Uterus (tissue), 4 donors: ENCODE results near the gene CTNND2. TPM values are rescaled to one million over a fixed set of nuclear protein-coding genes. Genes with fewer than 3 reads are reported as not detected.

ENCODE experiments used
- DNase-seq, 2 donors: peaks; one replicate each; pipeline ENCODE4 v3.0.0-alpha.2; 2019 to 2020
- H3K27ac ChIP-seq, 2 donors: fragments of 200-600 bp; sonication (generic); 1 replicate in 1 of 2; 2 replicates in 1 of 2; pipeline ENCODE4 v1.5.1; 2016 to 2018
- H3K27me3 ChIP-seq, 2 donors: fragments of 200-600 bp; sonication (generic); one replicate each; pipeline ENCODE4 v1.5.1; 2018 to 2019; ENCODE audit warnings: control low read depth in 1 of 2
- H3K36me3 ChIP-seq, 2 donors: fragments of 200-600 bp; sonication (generic); one replicate each; pipeline ENCODE4 v1.5.1; 2019; ENCODE audit warnings: control low read depth in 1 of 2
- H3K4me1 ChIP-seq, 2 donors: fragments of 200-600 bp; sonication (generic); one replicate each; pipeline ENCODE4 v1.5.1; 2018 to 2019; ENCODE audit warnings: control low read depth in 1 of 2
- H3K4me3 ChIP-seq, 2 donors: fragments of 200-600 bp; sonication (generic); 1 replicate in 1 of 2; 2 replicates in 1 of 2; pipeline ENCODE4 v1.5.1; 2018 to 2019; ENCODE audit warnings: mild to moderate bottlenecking in 1 of 2
- H3K9me3 ChIP-seq, 2 donors: fragments of 200-600 bp; sonication (generic); one replicate each; pipeline ENCODE4 v1.5.1; 2019; ENCODE audit warnings: control low read depth in 1 of 2
- POLR2A ChIP-seq, 2 donors: fragments of 450-650 bp; IDR thresholded peaks; one replicate each; pipeline ENCODE4 v1.6.1; 2016; ENCODE audit warnings: antibody characterized with exemption in 2 of 2, mild to moderate bottlenecking in 1 of 2, moderate library complexity in 1 of 2
- intact Hi-C: fragments of 100-400 bp; cut with DNase I; formaldehyde crosslinking; loops from one replicate; pipeline ENCODE4 v1.15.1; 2023; ENCODE audit warnings: low total_unique reads
- total RNA-seq, 4 donors: library from RNA; depleted of rRNA in 3 of 4; stranded (reverse); fragments of >200 nt in 3 of 4; gene quantifications; one replicate each; pipeline versions ENCODE4 v1.1.0 to v1.2.4, GENCODE V29; 2014 to 2023
- TF ChIP-seq, protein P1 (sequence below), 4 experiments: fragments of 200-600 bp in 2 of 4; fragments of 450-650 bp in 2 of 4; sonication (generic) in 2 of 4; IDR thresholded peaks; one replicate each; pipeline ENCODE4 v1.5.1; 2016 to 2019; ENCODE audit warnings: antibody characterized with exemption in 4 of 4, mild to moderate bottlenecking in 2 of 4, moderate library complexity in 1 of 4
- donor health status: DM: yes; HTN: yes; CAD: no.

The CTNND2 gene
- total RNA-seq, 4 donors from 2014 or later, result 0.49 to 1.2 TPM; not detected in 2

DNA sequence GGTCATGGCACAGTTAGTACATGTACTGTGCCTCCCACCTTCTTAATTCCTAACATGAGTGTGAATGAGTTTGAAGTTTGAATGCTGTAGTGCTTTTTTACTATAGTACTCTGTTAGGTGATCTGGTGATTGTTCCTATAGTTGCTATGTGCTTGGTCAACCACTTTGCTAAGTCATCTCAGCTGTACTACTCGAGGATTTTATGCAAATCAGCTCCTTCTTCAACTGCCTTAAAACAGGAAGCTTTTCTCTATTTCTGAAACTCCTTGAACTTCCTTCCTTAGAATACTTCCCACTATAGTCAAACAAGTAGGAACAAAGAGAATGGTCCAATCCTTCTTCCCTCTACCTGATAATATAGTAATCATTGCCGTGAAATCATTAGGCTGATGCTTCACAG is 219.6 kb downstream of the CTNND2 start:
- DNase-seq, result no peak
- Histone ChIP-seq H3K9me3 (no peaks in the 10 kb centered on the region), H3K4me1 (no peaks in the 10 kb centered on the region), H3K27ac (no peak overlapping the region), H3K36me3 (no peaks in the 10 kb centered on the region), H3K4me3 (no peak overlapping the region), H3K27me3 (no peaks in the 10 kb centered on the region)
- intact Hi-C loops, result no loop called here
- no peak for TF ChIP-seq POLR2A (IDR thresholded peaks at IDR 0.05)
- TF ChIP-seq, protein P1, sequence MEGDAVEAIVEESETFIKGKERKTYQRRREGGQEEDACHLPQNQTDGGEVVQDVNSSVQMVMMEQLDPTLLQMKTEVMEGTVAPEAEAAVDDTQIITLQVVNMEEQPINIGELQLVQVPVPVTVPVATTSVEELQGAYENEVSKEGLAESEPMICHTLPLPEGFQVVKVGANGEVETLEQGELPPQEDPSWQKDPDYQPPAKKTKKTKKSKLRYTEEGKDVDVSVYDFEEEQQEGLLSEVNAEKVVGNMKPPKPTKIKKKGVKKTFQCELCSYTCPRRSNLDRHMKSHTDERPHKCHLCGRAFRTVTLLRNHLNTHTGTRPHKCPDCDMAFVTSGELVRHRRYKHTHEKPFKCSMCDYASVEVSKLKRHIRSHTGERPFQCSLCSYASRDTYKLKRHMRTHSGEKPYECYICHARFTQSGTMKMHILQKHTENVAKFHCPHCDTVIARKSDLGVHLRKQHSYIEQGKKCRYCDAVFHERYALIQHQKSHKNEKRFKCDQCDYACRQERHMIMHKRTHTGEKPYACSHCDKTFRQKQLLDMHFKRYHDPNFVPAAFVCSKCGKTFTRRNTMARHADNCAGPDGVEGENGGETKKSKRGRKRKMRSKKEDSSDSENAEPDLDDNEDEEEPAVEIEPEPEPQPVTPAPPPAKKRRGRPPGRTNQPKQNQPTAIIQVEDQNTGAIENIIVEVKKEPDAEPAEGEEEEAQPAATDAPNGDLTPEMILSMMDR (IDR thresholded peaks at IDR 0.05), result no peak

DNA sequence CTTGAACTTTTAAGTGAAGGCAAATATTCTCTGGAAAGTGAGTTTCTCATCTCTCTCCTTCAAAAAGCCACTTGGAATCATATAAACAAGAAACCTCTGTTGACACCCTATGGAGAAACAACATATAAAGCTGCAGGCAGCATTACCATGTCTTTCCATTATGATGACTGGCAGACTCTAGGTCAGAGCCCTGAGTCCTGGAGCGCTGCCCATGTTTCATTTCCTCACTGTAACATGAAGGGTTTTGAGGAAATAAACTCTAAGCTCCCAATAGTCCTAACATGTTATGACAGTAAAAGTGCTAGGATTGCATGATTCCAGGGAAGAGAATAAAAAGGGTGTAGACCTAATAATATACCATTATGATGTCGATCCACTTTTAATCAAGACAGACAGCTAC is 220.6 kb downstream of the CTNND2 start:
- no peak for DNase-seq

DNA sequence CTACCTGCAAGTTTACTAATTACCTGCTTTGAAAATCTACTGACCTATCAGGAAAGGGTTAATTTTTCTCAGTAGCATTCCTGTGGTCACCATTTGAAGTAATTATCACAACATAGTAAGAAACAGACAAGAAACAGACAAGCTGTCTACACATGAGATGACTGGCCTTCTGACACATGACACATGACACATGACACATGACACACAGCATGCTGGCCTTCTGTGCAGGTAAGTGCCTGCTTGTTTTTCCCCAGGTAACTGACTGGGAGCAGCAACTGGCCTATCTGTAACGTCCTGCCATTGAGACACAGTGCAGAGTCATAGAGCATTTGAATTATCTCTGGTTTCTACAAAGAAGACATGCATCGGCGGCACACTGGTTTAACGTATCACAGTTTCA is 222.4 kb downstream of the CTNND2 start:
- DNase-seq, result no peak
- Histone ChIP-seq H3K4me3 (no peak overlapping the region), H3K27me3 (no peaks in the 10 kb centered on the region), H3K36me3 (no peaks in the 10 kb centered on the region), H3K9me3 (no peaks in the 10 kb centered on the region), H3K27ac (no peak overlapping the region), H3K4me1 (no peaks in the 10 kb centered on the region)
- no peak for TF ChIP-seq POLR2A (IDR thresholded peaks at IDR 0.05)
- TF ChIP-seq, protein P1 (IDR thresholded peaks at IDR 0.05), result no peak
- intact Hi-C loops, result no loop called here

More for the DNA sequence above, 220.6 kb downstream of the CTNND2 start:
- Histone ChIP-seq H3K4me1 (no peaks in the 10 kb centered on the region), H3K9me3 (no peaks in the 10 kb centered on the region), H3K27me3 (no peaks in the 10 kb centered on the region), H3K27ac (no peak overlapping the region), H3K4me3 (no peak overlapping the region), H3K36me3 (no peaks in the 10 kb centered on the region)
- intact Hi-C loops, result no loop called here
- TF ChIP-seq POLR2A (IDR thresholded peaks at IDR 0.05), result no peak
- TF ChIP-seq, protein P1 (IDR thresholded peaks at IDR 0.05), result no peak

DNA sequence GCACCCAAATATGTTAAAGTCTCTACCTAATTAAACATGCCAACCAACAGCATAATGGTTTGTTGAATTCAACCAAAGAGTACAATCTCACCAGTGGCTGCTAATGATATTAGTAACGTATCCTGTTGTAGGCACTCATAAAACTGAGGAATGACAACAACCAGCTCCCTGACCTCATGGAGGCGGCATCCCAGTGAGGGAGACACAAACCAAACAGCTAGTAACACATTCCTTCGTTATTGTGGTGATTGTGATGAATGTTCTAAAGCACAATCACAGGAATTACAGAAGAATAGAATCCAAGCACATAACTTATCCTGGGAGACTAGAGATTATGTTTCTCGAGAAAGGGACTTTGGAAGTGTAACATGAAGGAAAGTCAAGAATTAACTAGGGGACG is 224.6 kb downstream of the CTNND2 start:
- TF ChIP-seq, protein P1 (IDR thresholded peaks at IDR 0.05), result no peak
- TF ChIP-seq POLR2A (IDR thresholded peaks at IDR 0.05), result no peak
- intact Hi-C loops, result no loop called here

DNA sequence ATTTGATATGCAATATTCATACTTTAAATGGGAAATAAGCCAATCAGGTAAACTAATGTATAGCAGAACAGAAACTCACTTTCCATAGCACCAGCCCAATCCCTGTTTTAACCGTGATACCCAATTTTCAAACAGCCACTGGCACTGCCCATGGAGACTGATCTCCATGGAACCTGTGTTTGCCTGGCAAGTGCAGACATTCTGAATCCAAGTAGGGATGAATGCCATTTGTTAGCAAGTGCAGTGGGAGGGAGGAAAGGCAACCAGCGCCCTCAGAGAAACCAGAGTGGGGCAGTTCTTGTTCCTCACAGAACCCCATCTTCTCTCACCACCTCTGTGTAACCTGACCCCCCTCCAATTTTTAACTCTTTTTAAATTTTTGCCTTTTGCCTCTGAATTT is 229.1 kb downstream of the CTNND2 start:
- no peaks in the 10 kb centered on the region for H3K4me1 ChIP-seq
- no peaks in the 10 kb centered on the region for H3K9me3 ChIP-seq
- DNase-seq, result no peak
- intact Hi-C loops, result no loop called here
- no peak overlapping the region for H3K27ac ChIP-seq
- H3K36me3 ChIP-seq, result no peaks in the 10 kb centered on the region
- no peak overlapping the region for H3K4me3 ChIP-seq
- H3K27me3 ChIP-seq, result no peaks in the 10 kb centered on the region
- no peak for TF ChIP-seq POLR2A (IDR thresholded peaks at IDR 0.05)
- TF ChIP-seq, protein P1 (IDR thresholded peaks at IDR 0.05), result no peak

More for the DNA sequence above, 224.6 kb downstream of the CTNND2 start:
- no peak overlapping the region for H3K4me3 ChIP-seq
- H3K36me3 ChIP-seq, result no peaks in the 10 kb centered on the region
- no peak overlapping the region for H3K27ac ChIP-seq
- H3K4me1 ChIP-seq, result no peaks in the 10 kb centered on the region
- no peak for DNase-seq
- H3K9me3 ChIP-seq, result no peaks in the 10 kb centered on the region
- no peaks in the 10 kb centered on the region for H3K27me3 ChIP-seq
